ENCODE measurements around the gene SPOCD1.
A peak's percentile ranks its signal among the peaks of the same experiment; 100 is the strongest.

The SPOCD1 gene

DNA sequence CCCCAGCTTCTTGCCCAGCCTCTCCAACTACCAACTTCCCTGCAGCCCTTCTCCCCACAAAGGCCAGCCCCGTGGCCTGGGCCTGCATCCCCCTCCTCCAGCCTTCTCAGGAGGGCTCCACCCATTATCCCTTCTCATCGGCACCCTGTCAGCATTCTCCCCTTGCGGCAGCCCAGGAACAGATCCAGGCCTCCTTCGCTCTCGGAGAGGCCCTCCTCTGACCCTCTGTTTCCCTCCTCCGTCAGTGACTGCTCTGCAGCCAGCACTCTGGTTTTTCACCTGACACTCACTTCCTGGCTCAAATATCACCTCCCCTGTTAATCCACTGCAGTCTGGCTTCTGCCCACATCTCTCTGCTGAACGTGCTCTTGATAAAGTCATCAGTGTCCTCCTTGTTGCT lies 69.1 kb downstream of the SPOCD1 start:
- WGBS (ENCODE audit: extremely low coverage, insufficient coverage, insufficient read length): no CpG with 5 or more reads among the region's 7 CpGs
- Histone ChIP-seq H2AFZ (ENCODE audit: insufficient read depth, low read length, poor library complexity) (no peak overlapping the region), H3K79me2 (ENCODE audit: control insufficient read depth, insufficient read depth, low read length, poor library complexity) (no peaks in the 10 kb centered on the region), H2BK12ac (ENCODE audit: low read length) (no peak overlapping the region), H3K79me1 (ENCODE audit: low read length) (peaks cover 5% of the 10 kb centered on the region), H3K18ac (ENCODE audit: low read length) (no peak overlapping the region), H3K4me2 (ENCODE audit: low read length) (no peak overlapping the region), H4K8ac (ENCODE audit: low read depth, low read length) (no peak overlapping the region), H3K36me3 (ENCODE audit: control insufficient read depth in 1 of 2, insufficient read depth in 2 of 2, low read length in 2 of 2) (no peaks in the 10 kb centered on the region), H3K27me3 (ENCODE audit: insufficient read depth, low read length) (no peaks in the 10 kb centered on the region), H3K4ac (ENCODE audit: low read depth, low read length) (no peak overlapping the region), H3K27ac (ENCODE audit: low read depth, low read length) (no peak overlapping the region), H3K4me3 (ENCODE audit: low read depth, low read length) (no peak overlapping the region), H2BK5ac (ENCODE audit: low read depth, low read length, poor library complexity) (no peak overlapping the region), H3K9ac (ENCODE audit: low read length) (no peak overlapping the region), H2BK120ac (ENCODE audit: insufficient read depth, low read length, poor library complexity) (no peak overlapping the region), H3K4me1 (ENCODE audit: control insufficient read depth in 1 of 2, insufficient read depth in 2 of 2, low read length in 2 of 2) (peaks cover 28 to 35% of the 10 kb centered on the region in 2 experiments), H3K23ac (ENCODE audit: low read length) (no peak overlapping the region), H4K12ac (ENCODE audit: low read depth, low read length) (no peak overlapping the region), H2AK5ac (ENCODE audit: low read length) (no peak overlapping the region), H3K9me3 (ENCODE audit: insufficient read depth, low read depth, low read length) (no peaks in the 10 kb centered on the region), H3K14ac (ENCODE audit: low read length) (no peak overlapping the region), H4K91ac (ENCODE audit: low read depth, low read length) (no peak overlapping the region)
- DNase-seq: no peak

DNA sequence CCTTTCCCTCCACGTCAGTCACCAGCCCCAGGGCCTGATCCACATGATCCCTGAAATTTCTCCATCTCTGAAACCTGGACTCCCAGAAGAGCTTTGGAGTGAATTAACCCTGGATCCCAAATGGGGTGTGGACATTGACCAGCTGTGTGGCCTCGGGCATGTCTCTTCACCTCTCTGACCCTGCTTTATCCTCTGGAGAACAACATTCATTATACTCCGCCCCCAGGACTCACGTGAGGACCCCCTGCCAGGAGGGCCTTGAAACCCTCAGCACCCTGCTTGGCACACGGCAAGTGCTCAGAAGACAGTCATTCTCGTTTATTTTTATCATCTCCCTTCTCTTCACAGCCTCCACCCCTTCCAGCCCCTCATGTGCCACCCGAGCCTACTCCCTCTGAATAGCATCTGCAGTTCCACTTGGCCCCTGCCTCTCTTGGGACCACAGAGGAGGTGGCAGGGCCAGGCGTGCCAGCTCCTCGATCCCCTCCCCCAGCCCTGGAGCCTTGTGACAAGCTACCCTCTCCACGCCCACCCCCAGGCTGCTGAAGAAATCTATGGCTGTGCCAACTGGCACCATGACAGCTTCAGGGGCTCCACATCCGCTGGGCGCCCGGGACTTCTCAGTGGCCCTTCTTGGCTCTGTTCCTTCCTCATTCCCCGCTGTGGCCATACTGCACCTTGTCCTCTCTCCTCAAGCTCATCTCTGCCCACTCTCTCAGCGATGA lies 69.7 kb downstream of the SPOCD1 start:
- no peak overlapping the region for H3K27ac ChIP-seq (ENCODE audit: low read depth, low read length)
- peaks cover 28 to 35% of the 10 kb centered on the region in 2 experiments for H3K4me1 ChIP-seq (ENCODE audit: control insufficient read depth in 1 of 2, insufficient read depth in 2 of 2, low read length in 2 of 2)
- H3K79me2 ChIP-seq (ENCODE audit: control insufficient read depth, insufficient read depth, low read length, poor library complexity): no peaks in the 10 kb centered on the region
- H3K18ac ChIP-seq (ENCODE audit: low read length): no peak overlapping the region
- no peak overlapping the region for H2BK5ac ChIP-seq (ENCODE audit: low read depth, low read length, poor library complexity)
- WGBS (ENCODE audit: extremely low coverage, insufficient coverage, insufficient read length): no CpG with 5 or more reads among the region's 15 CpGs
- H3K9ac ChIP-seq (ENCODE audit: low read length): no peak overlapping the region
- peak overlapping the region; percentile 1 for H2BK12ac ChIP-seq (ENCODE audit: low read length)
- peaks cover 0 to 3% of the 10 kb centered on the region in 2 experiments for H3K36me3 ChIP-seq (ENCODE audit: control insufficient read depth in 1 of 2, insufficient read depth in 2 of 2, low read length in 2 of 2)
- peaks cover 5% of the 10 kb centered on the region for H3K79me1 ChIP-seq (ENCODE audit: low read length)
- H3K4me2 ChIP-seq (ENCODE audit: low read length): no peak overlapping the region
- H4K91ac ChIP-seq (ENCODE audit: low read depth, low read length): peak overlapping the region; percentile 20
- no peak overlapping the region for H3K4ac ChIP-seq (ENCODE audit: low read depth, low read length)
- H4K12ac ChIP-seq (ENCODE audit: low read depth, low read length): no peak overlapping the region
- H3K23ac ChIP-seq (ENCODE audit: low read length): no peak overlapping the region
- DNase-seq: no peak
- H2AK5ac ChIP-seq (ENCODE audit: low read length): no peak overlapping the region
- no peak overlapping the region for H3K14ac ChIP-seq (ENCODE audit: low read length)
- H3K9me3 ChIP-seq (ENCODE audit: insufficient read depth, low read depth, low read length): no peaks in the 10 kb centered on the region
- H2BK120ac ChIP-seq (ENCODE audit: insufficient read depth, low read length, poor library complexity): no peak overlapping the region
- no peaks in the 10 kb centered on the region for H3K27me3 ChIP-seq (ENCODE audit: insufficient read depth, low read length)
- H4K8ac ChIP-seq (ENCODE audit: low read depth, low read length): no peak overlapping the region
- no peak overlapping the region for H2AFZ ChIP-seq (ENCODE audit: insufficient read depth, low read length, poor library complexity)
- H3K4me3 ChIP-seq (ENCODE audit: low read depth, low read length): no peak overlapping the region

DNA sequence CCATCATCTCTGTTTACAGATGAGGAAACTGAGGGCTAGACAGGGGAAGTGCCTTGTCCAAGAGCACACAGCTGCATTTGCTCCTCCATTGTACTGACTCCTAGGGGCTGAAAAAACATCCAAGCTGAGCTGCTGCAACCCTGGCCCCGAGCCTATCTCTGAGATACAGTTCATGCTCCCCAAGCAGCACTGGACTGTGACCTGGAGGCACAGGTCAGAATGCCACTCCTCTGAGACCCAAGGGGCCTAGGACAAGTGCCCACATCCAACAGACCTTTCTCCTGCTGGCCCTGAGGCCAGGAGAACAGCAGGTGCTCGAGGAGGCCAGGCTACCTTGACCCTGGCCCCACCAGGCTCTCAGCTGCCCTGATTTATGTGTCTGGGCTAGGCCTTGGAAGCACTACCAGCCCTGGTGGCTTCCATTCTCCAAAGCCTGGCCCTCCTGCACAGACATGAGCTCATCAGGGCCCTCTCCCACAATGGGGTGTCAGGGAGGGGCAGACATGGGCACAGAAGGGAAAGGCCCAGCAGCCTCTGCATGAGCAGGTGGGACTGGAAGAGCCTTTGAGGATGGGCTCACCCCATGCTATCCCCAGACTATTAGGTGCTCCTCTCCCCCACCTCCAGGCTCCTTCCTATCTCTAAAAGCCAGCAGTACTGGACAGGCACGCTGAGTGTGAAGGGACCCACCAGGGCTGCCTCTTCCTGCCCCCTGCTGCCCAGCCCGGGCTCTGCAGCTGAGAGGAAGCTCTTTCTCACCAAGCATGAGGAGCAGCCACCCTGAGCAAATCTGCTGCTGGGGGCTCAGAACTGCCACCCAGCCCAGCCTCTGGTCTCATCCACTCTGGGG lies 70.5 kb downstream of the SPOCD1 start:
- Histone ChIP-seq H3K23ac (ENCODE audit: low read length) (no peak overlapping the region), H3K27ac (ENCODE audit: low read depth, low read length) (no peak overlapping the region), H3K79me1 (ENCODE audit: low read length) (peaks cover 5% of the 10 kb centered on the region), H3K4me3 (ENCODE audit: low read depth, low read length) (no peak overlapping the region), H3K18ac (ENCODE audit: low read length) (no peak overlapping the region), H2BK12ac (ENCODE audit: low read length) (no peak overlapping the region), H4K8ac (ENCODE audit: low read depth, low read length) (no peak overlapping the region), H2AFZ (ENCODE audit: insufficient read depth, low read length, poor library complexity) (no peak overlapping the region), H3K9me3 (ENCODE audit: insufficient read depth, low read depth, low read length) (no peaks in the 10 kb centered on the region), H3K4me2 (ENCODE audit: low read length) (no peak overlapping the region), H3K9ac (ENCODE audit: low read length) (no peak overlapping the region), H2BK120ac (ENCODE audit: insufficient read depth, low read length, poor library complexity) (no peak overlapping the region), H2BK5ac (ENCODE audit: low read depth, low read length, poor library complexity) (no peak overlapping the region), H3K4me1 (ENCODE audit: control insufficient read depth in 1 of 2, insufficient read depth in 2 of 2, low read length in 2 of 2) (peaks cover 28 to 32% of the 10 kb centered on the region in 2 experiments), H4K91ac (ENCODE audit: low read depth, low read length) (no peak overlapping the region), H4K12ac (ENCODE audit: low read depth, low read length) (no peak overlapping the region), H3K79me2 (ENCODE audit: control insufficient read depth, insufficient read depth, low read length, poor library complexity) (no peaks in the 10 kb centered on the region), H3K4ac (ENCODE audit: low read depth, low read length) (no peak overlapping the region), H3K27me3 (ENCODE audit: insufficient read depth, low read length) (no peaks in the 10 kb centered on the region), H3K14ac (ENCODE audit: low read length) (no peak overlapping the region), H2AK5ac (ENCODE audit: low read length) (no peak overlapping the region), H3K36me3 (ENCODE audit: control insufficient read depth in 1 of 2, insufficient read depth in 2 of 2, low read length in 2 of 2) (peaks cover 0 to 3% of the 10 kb centered on the region in 2 experiments)
- DNase-seq: peak; percentile 95
- no CpG with 5 or more reads among the region's 4 CpGs for WGBS (ENCODE audit: extremely low coverage, insufficient coverage, insufficient read length)

DNA sequence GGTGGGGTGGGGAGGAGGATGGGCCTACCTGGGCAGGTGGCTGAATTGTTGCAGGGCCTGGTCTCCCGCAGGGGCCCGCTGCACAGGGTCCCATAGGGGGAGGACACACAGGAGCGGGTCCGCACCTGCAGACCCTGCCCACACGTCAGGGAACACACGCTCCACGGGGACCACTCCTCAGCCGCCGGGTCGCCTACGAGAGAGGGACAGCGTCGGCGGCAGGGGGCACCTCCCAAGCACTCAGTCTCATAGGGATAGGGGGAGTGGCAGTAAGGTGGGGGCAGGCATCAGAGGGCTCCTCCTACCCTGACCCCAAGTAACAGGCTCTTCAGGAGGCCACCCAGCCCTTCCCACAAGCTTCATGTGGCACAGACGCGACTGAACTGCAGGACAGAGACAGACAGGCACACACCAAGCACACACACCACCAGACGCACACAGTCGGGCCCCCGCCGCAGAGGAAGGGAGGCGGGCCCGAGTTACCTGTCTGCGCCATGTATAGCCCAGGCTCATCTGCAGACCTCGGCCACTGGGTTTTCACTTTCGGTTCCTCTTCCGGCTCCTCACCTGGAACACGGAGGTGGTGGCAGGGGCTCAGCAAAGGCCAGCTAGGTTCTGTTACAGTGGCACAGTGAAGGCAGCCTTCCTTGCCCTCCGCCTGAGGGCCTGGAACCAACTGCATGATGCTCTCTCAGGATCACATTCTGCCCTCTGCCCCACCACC lies 71.5 kb downstream of the SPOCD1 start:
- Histone ChIP-seq H4K8ac (ENCODE audit: low read depth, low read length) (no peak overlapping the region), H3K4me1 (ENCODE audit: control insufficient read depth in 1 of 2, insufficient read depth in 2 of 2, low read length in 2 of 2) (peaks cover 28 to 32% of the 10 kb centered on the region in 2 experiments), H4K91ac (ENCODE audit: low read depth, low read length) (no peak overlapping the region), H4K12ac (ENCODE audit: low read depth, low read length) (no peak overlapping the region), H3K9me3 (ENCODE audit: insufficient read depth, low read depth, low read length) (no peaks in the 10 kb centered on the region), H3K79me2 (ENCODE audit: control insufficient read depth, insufficient read depth, low read length, poor library complexity) (no peaks in the 10 kb centered on the region), H2BK5ac (ENCODE audit: low read depth, low read length, poor library complexity) (no peak overlapping the region), H3K4me2 (ENCODE audit: low read length) (no peak overlapping the region), H3K14ac (ENCODE audit: low read length) (no peak overlapping the region), H3K79me1 (ENCODE audit: low read length) (peaks cover 5% of the 10 kb centered on the region), H3K36me3 (ENCODE audit: control insufficient read depth in 1 of 2, insufficient read depth in 2 of 2, low read length in 2 of 2) (peaks cover 0 to 3% of the 10 kb centered on the region in 2 experiments), H2BK12ac (ENCODE audit: low read length) (no peak overlapping the region), H3K4me3 (ENCODE audit: low read depth, low read length) (peak overlapping the region; percentile 26), H3K27me3 (ENCODE audit: insufficient read depth, low read length) (no peaks in the 10 kb centered on the region), H2AK5ac (ENCODE audit: low read length) (no peak overlapping the region), H3K23ac (ENCODE audit: low read length) (no peak overlapping the region), H3K27ac (ENCODE audit: low read depth, low read length) (no peak overlapping the region), H3K4ac (ENCODE audit: low read depth, low read length) (no peak overlapping the region), H2AFZ (ENCODE audit: insufficient read depth, low read length, poor library complexity) (no peak overlapping the region), H3K18ac (ENCODE audit: low read length) (no peak overlapping the region), H2BK120ac (ENCODE audit: insufficient read depth, low read length, poor library complexity) (no peak overlapping the region), H3K9ac (ENCODE audit: low read length) (no peak overlapping the region)
- DNase-seq: no peak
- WGBS (ENCODE audit: extremely low coverage, insufficient coverage, insufficient read length): no CpG with 5 or more reads among the region's 28 CpGs

Data from trophoblast cell (in vitro differentiated cells and primary cell).